Transverse colon (tissue), 4 donors: ENCODE measurements around the gene RASSF6. TPM values are rescaled to one million over a fixed set of nuclear protein-coding genes. Genes with fewer than 3 reads are reported as not detected.

ENCODE experiments used
- DNase-seq: peaks from one replicate; pipeline ENCODE4 v3.0.0-alpha.2; 2019
- H3K27ac ChIP-seq, 4 donors: fragments of 200-600 bp; sonication (generic); 2 replicates each; pipeline ENCODE4 v1.5.1; 2016 to 2018; ENCODE audit warnings: inconsistent platforms in 4 of 4
- H3K27me3 ChIP-seq: fragments of 200-600 bp; sonication (generic); 2 replicates; pipeline ENCODE4 v1.5.1; 2017; ENCODE audit warnings: inconsistent platforms
- H3K36me3 ChIP-seq, 4 donors: fragments of 200-600 bp; sonication (generic); 2 replicates each; pipeline ENCODE4 v1.5.1; 2017 to 2019; ENCODE audit warnings: inconsistent platforms in 4 of 4
- H3K4me1 ChIP-seq, 4 donors: fragments of 200-600 bp; sonication (generic); 2 replicates each; pipeline ENCODE4 v1.5.1; 2017 to 2020; ENCODE audit warnings: inconsistent platforms in 4 of 4
- H3K4me3 ChIP-seq, 4 donors: fragments of 200-600 bp; sonication (generic); 1 replicate in 1 of 4; 2 replicates in 3 of 4; pipeline versions ENCODE4 v1.5.1 to v1.6.1; 2017 to 2019; ENCODE audit warnings: inconsistent platforms in 4 of 4
- H3K9me3 ChIP-seq, 2 donors: fragments of 200-600 bp; sonication (generic); 2 replicates each; pipeline ENCODE4 v1.5.1; 2017 to 2019; ENCODE audit warnings: inconsistent platforms in 2 of 2
- CTCF ChIP-seq, 5 experiments: fragments of 200-600 bp in 3 of 5; fragments of 450-650 bp in 2 of 5; sonication (generic) in 3 of 5; IDR thresholded peaks; 1 replicate in 2 of 5; 2 replicates in 3 of 5; pipeline ENCODE4 v1.5.1; 2016 to 2017; ENCODE audit warnings: antibody characterized with exemption in 5 of 5, inconsistent platforms in 3 of 5, mild to moderate bottlenecking in 2 of 5, moderate library complexity in 1 of 5
- EP300 ChIP-seq: sonication (generic); formaldehyde crosslinking; IDR thresholded peaks from one replicate; pipeline ENCODE4 v1.6.1; 2017; ENCODE audit warnings: antibody characterized with exemption, low read depth
- POLR2A ChIP-seq: fragments of 450-650 bp; IDR thresholded peaks from one replicate; pipeline ENCODE4 v1.6.1; 2016; ENCODE audit warnings: antibody characterized with exemption, mild to moderate bottlenecking, moderate library complexity
- POLR2AphosphoS5 ChIP-seq, 3 donors: sonication (generic); formaldehyde crosslinking; IDR thresholded peaks; one replicate each; pipeline ENCODE4 v1.6.1; 2016; ENCODE audit warnings: antibody characterized with exemption in 3 of 3
- WGBS, 2 donors: methylation state at CpG; one replicate each; pipeline ENCODE4 v1.1.5; 2018; ENCODE audit warnings: low coverage in 1 of 2; 5-methylcytosine and 5-hydroxymethylcytosine counted together
- in situ Hi-C, 4 donors: fragments of 200-750 bp; cut with MboI; loops; one replicate each; pipeline versions ENCODE4 v1.15.0 to v1.15.1; 2017; ENCODE audit warnings: low sequenced_read_pairs in 3 of 4, low pct_ligation_motif_present in 1 of 4, low pct_unique_long_range_greater_than_20kb in 1 of 4
- intact Hi-C: fragments of 100-400 bp; cut with DNase I; formaldehyde crosslinking; loops from one replicate; pipeline ENCODE4 v1.15.1; 2023; ENCODE audit warnings: low total_unique reads
- total RNA-seq, 4 donors: library from RNA; depleted of rRNA; stranded (reverse); fragments of >200 nt; gene quantifications; one replicate each; pipeline ENCODE4 v1.1.0, GENCODE V29; 2016

The RASSF6 gene
- total RNA-seq, 4 donors from 2014 or later: 30.7 to 49.4 (median 41.1) TPM

- TF ChIP-seq POLR2AphosphoS5 (IDR thresholded peaks at IDR 0.05) (no peak), EP300 (no peak), POLR2A (no peak), CTCF (IDR thresholded peaks at IDR 0.05) (no peak)
- Histone ChIP-seq H3K27me3 (no peaks in the 10 kb centered on the region), H3K36me3 (no peaks in the 10 kb centered on the region), H3K27ac (no peak overlapping the region), H3K9me3 (no peaks in the 10 kb centered on the region), H3K4me3 (no peak overlapping the region), H3K4me1 (peaks cover 0 to 11% (median 0%) of the 10 kb centered on the region in 4 donors)
- WGBS, 2 donors: 82 to 93% methylated on average over 3 of the region's 3 CpGs
- no peak for DNase-seq
- in situ Hi-C loops (no loop called here), intact Hi-C loops (no loop called here)
Observed at GRCh38 chr4:73586666-73587065, 33.6 kb downstream of the RASSF6 start.

- intact Hi-C loops: no loop called here
- DNase-seq: no peak
- in situ Hi-C loops: no loop called here
- Histone ChIP-seq H3K27me3 (no peaks in the 10 kb centered on the region), H3K4me3 (no peak overlapping the region), H3K4me1 (peaks cover 0 to 11% (median 0%) of the 10 kb centered on the region in 4 donors), H3K9me3 (no peaks in the 10 kb centered on the region), H3K27ac (no peak overlapping the region), H3K36me3 (no peaks in the 10 kb centered on the region)
- TF ChIP-seq CTCF (IDR thresholded peaks at IDR 0.05): no peak
- TF ChIP-seq EP300: no peak
- no peak for TF ChIP-seq POLR2A
- no peak for TF ChIP-seq POLR2AphosphoS5 (IDR thresholded peaks at IDR 0.05)
- 96 to 100% methylated on average over 1 of the region's 1 CpG for WGBS, 2 donors
Observed at GRCh38 chr4:73586040-73586439, 34.2 kb downstream of the RASSF6 start.

GRCh38 chr4:73585345-73585744 is 34.9 kb downstream of the RASSF6 start:
- no peak overlapping the region for H3K27ac ChIP-seq
- in situ Hi-C loops: no loop called here
- no peaks in the 10 kb centered on the region for H3K9me3 ChIP-seq
- H3K4me1 ChIP-seq: peaks cover 0 to 9% (median 0%) of the 10 kb centered on the region in 4 donors
- no peaks in the 10 kb centered on the region for H3K27me3 ChIP-seq
- intact Hi-C loops: no loop called here
- H3K36me3 ChIP-seq: no peaks in the 10 kb centered on the region
- DNase-seq: no peak
- TF ChIP-seq POLR2AphosphoS5 (IDR thresholded peaks at IDR 0.05) (no peak), EP300 (no peak), CTCF (IDR thresholded peaks at IDR 0.05) (no peak), POLR2A (no peak)
- H3K4me3 ChIP-seq: no peak overlapping the region

GRCh38 chr4:73583666-73584065 is 36.6 kb downstream of the RASSF6 start:
- in situ Hi-C loops: no loop called here
- H3K4me3 ChIP-seq: no peak overlapping the region
- H3K4me1 ChIP-seq: no peaks in the 10 kb centered on the region
- no peaks in the 10 kb centered on the region for H3K9me3 ChIP-seq
- intact Hi-C loops: no loop called here
- H3K27ac ChIP-seq: no peak overlapping the region
- WGBS, 2 donors: 79% methylated on average over 2 of the region's 2 CpGs
- no peak for DNase-seq
- no peaks in the 10 kb centered on the region for H3K36me3 ChIP-seq
- no peak for TF ChIP-seq CTCF (IDR thresholded peaks at IDR 0.05)
- no peak for TF ChIP-seq POLR2AphosphoS5 (IDR thresholded peaks at IDR 0.05)
- no peaks in the 10 kb centered on the region for H3K27me3 ChIP-seq
